Fibroblast of skin of left biceps (primary cell): Measurements from ENCODE around the gene ZFAND2B.
"Not testable (repeated sequence)": the region's sequence is repeated elsewhere in the genome, so short reads cannot be mapped to it uniquely, and the experiment has no call there.

Experiments
- DNase-seq, 2 experiments: peaks; one replicate each; pipeline ENCODE4 v3.0.0-alpha.2; 2013; ENCODE audit warnings: low read depth in 2 of 2

Gene ZFAND2B

GRCh38 chr2:219250049-219250781 is 43.6 kb downstream of the ZFAND2B start:
- DNase-seq: no peak

DNA sequence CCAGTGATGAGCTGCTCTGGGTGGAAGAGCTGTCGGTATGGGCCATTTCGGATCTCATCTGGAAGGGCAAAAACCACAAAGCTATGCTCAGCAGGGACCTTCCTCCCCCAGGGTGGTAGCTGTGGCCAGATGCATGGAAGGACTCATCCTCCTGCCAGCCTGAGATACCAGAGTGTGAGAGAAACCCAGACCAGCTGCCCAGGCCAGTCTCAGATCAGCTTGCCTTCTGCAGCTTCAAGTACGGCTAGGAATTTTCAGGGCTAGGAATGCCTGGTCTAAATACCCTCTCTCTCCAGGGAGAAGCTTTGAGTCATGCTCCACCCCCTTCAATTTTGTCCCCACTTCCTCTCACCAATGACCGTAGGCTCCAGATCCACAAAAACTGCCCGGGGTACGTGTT is 45.1 kb downstream of the ZFAND2B start:
- DNase-seq: no peak

DNA sequence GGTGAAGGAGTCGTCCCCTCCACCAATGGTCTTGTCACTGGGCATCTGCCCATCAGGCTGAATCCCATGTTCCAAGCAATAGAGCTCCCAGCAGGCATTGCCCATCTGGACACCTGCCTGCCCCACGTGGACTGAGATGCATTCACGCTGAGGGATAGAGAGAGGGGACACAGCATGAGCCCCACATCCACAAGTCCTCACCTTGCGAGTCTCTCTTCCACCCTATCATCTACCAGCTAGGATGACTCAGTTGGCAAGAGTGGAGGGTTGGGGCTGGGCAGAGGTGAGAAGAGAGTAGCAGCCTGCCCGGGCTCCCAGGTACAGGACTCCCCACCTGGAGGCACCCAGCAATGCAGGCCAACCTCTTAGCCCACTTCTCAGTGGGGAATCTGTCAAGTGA is 45.5 kb downstream of the ZFAND2B start:
- DNase-seq: no peak

DNA sequence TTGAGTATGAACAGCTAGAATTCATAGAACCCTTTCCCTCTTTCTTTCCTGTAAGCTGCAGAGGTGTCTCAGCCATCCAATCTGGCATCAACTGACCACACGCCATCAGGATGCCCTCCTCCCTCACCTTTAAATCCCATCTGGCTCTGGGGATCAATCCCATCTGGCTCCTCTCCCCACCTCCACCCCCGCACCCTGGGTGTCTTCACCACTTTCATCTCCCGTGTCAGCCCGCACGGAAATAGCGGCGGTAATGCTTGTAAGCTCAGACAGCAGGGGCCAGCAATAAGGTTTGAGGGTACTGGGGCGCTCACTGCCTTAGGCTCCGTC is 46.0 kb downstream of the ZFAND2B start:
- DNase-seq: no peak

GRCh38 chr2:219252900-219253752 is 46.5 kb downstream of the ZFAND2B start, which contains the start of gene TUBA4B:
Gene TUBA4B (plus strand): TSS chr2:219253243. CDS start chr2:219253408, 165 bp downstream.
- DNase-seq: no peak

GRCh38 chr2:219253753-219254589 is 47.4 kb downstream of the ZFAND2B start, which contains the start of gene TUBA4A:
Gene TUBA4A (minus strand): TSS chr2:219253918. CDS start chr2:219253858, 60 bp downstream.
- no peak for DNase-seq

DNA sequence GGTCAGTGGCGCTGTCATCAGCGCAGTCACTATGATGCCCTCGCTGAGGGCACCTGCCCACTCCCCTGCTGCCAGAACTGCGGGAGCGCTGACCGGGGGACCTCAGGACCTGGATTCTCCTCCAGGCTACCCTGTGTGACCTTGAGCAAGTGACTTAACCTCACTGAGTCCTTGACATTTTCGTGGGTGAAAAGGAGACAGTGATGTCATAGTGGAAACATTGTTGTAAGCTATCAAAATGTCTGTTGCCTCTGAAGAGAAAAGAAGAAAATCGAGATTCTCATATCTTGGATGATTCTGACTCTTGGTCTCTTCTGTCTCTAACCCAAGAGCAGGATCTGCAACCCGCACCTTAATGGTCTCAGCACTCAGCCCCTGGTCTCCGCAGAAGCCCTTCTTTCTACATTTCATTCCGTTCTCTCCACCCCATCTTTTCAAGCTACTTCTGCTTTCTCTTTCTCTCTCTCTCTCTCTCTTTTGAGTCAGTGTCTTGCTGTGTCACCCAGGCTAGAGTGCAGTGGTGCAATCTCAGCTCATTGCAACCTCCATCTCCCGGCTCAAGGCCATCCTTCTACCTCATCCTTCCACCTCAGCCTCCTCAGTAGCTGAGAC is 48.1 kb downstream of the ZFAND2B start:
- DNase-seq: no peak

DNA sequence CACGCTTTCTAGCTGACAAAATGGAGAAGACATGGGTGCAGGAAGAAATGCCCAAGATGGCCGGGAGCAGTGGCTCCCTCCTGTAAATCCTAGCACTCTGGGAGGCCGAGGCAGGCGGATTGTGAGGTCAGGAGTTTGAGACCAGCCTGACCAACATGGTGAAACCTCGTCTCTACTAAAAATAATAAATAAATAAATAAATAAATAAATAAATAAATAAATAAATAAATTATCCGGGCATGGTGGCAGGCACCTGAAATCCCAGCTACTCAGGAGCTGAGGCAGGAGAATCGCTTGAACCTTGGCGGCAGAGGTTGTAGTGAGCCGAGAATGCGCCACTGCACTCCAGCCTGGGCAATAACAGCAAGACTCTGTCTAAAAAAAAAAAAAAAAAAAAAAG is 52.4 kb downstream of the ZFAND2B start:
- not testable (repeated sequence) for DNase-seq
